C4-2B (cell line): Measurements from ENCODE around the gene USF1.

Experiments
- CTCF ChIP-seq: fragments of 450-650 bp; conservative IDR thresholded peaks from 2 replicates; pipeline ENCODE4 v1.5.1; 2017; ENCODE audit warnings: mild to moderate bottlenecking
- ZFX ChIP-seq: fragments of 450-650 bp; IDR thresholded peaks from 2 replicates; pipeline ENCODE4 v1.6.1; 2017

DNA sequence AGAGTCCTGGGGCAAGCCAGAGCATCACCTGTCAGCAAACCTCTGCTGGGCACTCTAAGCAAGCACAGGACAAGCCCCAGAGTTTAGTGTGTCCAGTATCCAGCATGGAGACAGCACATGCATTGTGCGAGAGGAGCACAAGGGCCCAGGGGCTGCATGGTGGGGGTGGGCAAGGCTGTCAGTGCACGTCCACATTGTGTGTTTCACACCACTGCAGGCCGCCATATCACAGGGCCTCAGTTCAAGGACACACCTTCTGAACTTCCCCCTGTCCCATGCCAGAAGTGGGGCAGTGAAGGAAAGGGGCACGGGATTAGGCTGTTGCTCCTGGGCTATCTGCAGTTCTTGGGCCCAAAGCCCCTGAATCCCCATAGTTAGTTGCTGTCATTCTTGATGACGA is 6.2 kb downstream of the USF1 start:
- no peak for TF ChIP-seq CTCF
- TF ChIP-seq ZFX = no peak
